Breast epithelium (tissue), 3 donors: ENCODE data around the gene MGAT4B.

Experiments
- CTCF ChIP-seq, 3 donors: fragments of 450-650 bp; IDR thresholded peaks; one replicate each; pipeline ENCODE4 v1.5.1; 2016 to 2017; ENCODE audit warnings: antibody characterized with exemption in 3 of 3, mild to moderate bottlenecking in 3 of 3, moderate library complexity in 3 of 3
- POLR2AphosphoS5 ChIP-seq, 3 donors: sonication (generic); formaldehyde crosslinking; IDR thresholded peaks; one replicate each; pipeline ENCODE4 v1.6.1; 2017; ENCODE audit warnings: antibody characterized with exemption in 3 of 3

- TF ChIP-seq CTCF (IDR thresholded peaks at IDR 0.05) = no peak
- no peak for TF ChIP-seq POLR2AphosphoS5 (IDR thresholded peaks at IDR 0.05)
Observed at GRCh38 chr5:179777456-179777855, 29.2 kb downstream of the MGAT4B start.
